ENCODE measurements around the gene UQCRC2.

DNA sequence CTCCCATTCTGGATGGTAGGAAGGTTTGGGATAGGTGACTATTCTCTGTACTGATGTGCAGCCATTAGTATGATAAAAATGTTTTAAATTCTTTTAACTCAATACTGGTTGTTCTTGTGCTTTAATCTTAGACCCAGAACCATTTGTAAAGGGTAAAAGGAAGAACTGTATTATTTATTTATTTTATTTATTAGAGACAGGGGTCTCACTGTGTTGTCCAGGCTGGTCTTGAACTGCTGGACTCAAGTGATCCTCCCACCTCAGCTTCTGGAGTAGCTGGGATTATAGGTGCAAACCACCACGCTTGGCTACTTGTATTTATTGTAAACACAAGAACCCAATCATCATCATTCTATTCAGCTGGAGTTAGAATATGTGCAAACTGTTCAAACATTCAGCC, 52.6 kb downstream of the UQCRC2 start:
- TF ChIP-seq, protein P1, sequence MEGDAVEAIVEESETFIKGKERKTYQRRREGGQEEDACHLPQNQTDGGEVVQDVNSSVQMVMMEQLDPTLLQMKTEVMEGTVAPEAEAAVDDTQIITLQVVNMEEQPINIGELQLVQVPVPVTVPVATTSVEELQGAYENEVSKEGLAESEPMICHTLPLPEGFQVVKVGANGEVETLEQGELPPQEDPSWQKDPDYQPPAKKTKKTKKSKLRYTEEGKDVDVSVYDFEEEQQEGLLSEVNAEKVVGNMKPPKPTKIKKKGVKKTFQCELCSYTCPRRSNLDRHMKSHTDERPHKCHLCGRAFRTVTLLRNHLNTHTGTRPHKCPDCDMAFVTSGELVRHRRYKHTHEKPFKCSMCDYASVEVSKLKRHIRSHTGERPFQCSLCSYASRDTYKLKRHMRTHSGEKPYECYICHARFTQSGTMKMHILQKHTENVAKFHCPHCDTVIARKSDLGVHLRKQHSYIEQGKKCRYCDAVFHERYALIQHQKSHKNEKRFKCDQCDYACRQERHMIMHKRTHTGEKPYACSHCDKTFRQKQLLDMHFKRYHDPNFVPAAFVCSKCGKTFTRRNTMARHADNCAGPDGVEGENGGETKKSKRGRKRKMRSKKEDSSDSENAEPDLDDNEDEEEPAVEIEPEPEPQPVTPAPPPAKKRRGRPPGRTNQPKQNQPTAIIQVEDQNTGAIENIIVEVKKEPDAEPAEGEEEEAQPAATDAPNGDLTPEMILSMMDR (IDR thresholded peaks at IDR 0.05) = no peak
- no peak for TF ChIP-seq POLR2A (IDR thresholded peaks at IDR 0.05)

All from transverse colon (tissue), 3 donors.